HEK293 (cell line): ENCODE results near the gene RAX2.

ENCODE experiments used
- CTCF ChIP-seq: fragments of 450-650 bp; formaldehyde crosslinking; IDR thresholded peaks from 2 replicates; pipeline ENCODE4 v1.5.1; 2016; ENCODE audit warnings: missing biosample characterization, missing genetic modification characterization
- KLF7 ChIP-seq: fragments of 450-650 bp; formaldehyde crosslinking; IDR thresholded peaks from 2 replicates; pipeline ENCODE4 v1.5.1; 2016; ENCODE audit warnings: missing biosample characterization, missing genetic modification characterization, borderline replicate concordance
- MYNN ChIP-seq: fragments of 450-650 bp; formaldehyde crosslinking; IDR thresholded peaks from 2 replicates; pipeline ENCODE4 v1.5.1; 2016; ENCODE audit warnings: missing biosample characterization, missing genetic modification characterization, borderline replicate concordance
- ZNF140 ChIP-seq: fragments of 450-650 bp; formaldehyde crosslinking; IDR thresholded peaks from 2 replicates; pipeline ENCODE4 v1.5.1; 2016; ENCODE audit warnings: missing biosample characterization, missing genetic modification characterization
- ZNF292 ChIP-seq: fragments of 450-650 bp; formaldehyde crosslinking; IDR thresholded peaks from 2 replicates; pipeline ENCODE4 v1.5.1; 2016; ENCODE audit warnings: low read depth, missing biosample characterization, missing genetic modification characterization, borderline replicate concordance

GRCh38 chr19:3790941-3791340 is 18.9 kb upstream of the RAX2 start:
- TF ChIP-seq CTCF (tag by site-specific recombination) (no peak), KLF7 (tag by site-specific recombination) (no peak), ZNF292 (no peak), ZNF140 (no peak), MYNN (tag by site-specific recombination) (no peak)
